ENCODE results near the gene UFSP1. TPM values are rescaled to one million over a fixed set of nuclear protein-coding genes. Genes with fewer than 3 reads are reported as not detected.
A peak's percentile ranks its signal among the peaks of the same experiment; 100 is the strongest.

UFSP1 gene
- total RNA-seq, 3 donors from 2014 or later (not counting 1 experiment from before 2014, with no cell fraction given): 1.0 to 1.9 (median 1.3) TPM

DNA sequence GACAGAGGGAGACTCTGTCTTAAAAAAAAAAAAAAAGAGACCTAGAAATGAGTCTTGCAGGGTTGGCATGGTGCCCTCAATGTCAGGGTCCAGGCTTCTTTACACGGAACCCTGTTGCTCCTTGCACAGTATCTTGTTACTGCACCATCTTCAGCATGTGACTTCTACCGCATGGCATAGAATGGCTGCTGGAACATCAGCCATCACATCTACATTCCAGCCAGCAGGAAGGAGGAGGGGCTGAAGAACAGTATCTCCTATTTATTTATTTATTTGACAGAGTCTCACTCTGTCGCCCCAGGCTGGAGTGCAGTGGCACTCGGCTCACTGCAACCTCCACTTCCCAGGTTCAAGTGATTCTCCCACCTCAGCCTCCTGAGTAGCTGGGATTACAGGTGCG, 9.9 kb upstream of the UFSP1 start:
- no peak for DNase-seq
- H3K4me3 Mint-ChIP-seq: no peak overlapping the region
- H3K27me3 Mint-ChIP-seq (ENCODE audit: low read depth in 2 of 2): peaks cover 28 to 33% of the 10 kb centered on the region in 2 donors
- intact Hi-C loops (cut with micrococcal nuclease): loop anchor here (5.0 kb wide), 1 partner anchor 178 kb away; no protein-coding TSS in a partner anchor
- TF ChIP-seq, protein P1, sequence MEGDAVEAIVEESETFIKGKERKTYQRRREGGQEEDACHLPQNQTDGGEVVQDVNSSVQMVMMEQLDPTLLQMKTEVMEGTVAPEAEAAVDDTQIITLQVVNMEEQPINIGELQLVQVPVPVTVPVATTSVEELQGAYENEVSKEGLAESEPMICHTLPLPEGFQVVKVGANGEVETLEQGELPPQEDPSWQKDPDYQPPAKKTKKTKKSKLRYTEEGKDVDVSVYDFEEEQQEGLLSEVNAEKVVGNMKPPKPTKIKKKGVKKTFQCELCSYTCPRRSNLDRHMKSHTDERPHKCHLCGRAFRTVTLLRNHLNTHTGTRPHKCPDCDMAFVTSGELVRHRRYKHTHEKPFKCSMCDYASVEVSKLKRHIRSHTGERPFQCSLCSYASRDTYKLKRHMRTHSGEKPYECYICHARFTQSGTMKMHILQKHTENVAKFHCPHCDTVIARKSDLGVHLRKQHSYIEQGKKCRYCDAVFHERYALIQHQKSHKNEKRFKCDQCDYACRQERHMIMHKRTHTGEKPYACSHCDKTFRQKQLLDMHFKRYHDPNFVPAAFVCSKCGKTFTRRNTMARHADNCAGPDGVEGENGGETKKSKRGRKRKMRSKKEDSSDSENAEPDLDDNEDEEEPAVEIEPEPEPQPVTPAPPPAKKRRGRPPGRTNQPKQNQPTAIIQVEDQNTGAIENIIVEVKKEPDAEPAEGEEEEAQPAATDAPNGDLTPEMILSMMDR (IDR thresholded peaks at IDR 0.05): no peak
- no peaks in the 10 kb centered on the region for H3K9me3 Mint-ChIP-seq
- no peaks in the 10 kb centered on the region for H3K36me3 Mint-ChIP-seq
- WGBS (ENCODE audit: insufficient coverage): 98% methylated on average over 4 of the region's 5 CpGs
- no peak for ATAC-seq
- no peak overlapping the region for H3K27ac Mint-ChIP-seq
- Histone ChIP-seq H3K4me1 (ENCODE audit: control insufficient read depth, insufficient read depth, low read length) (peaks cover 23% of the 10 kb centered on the region), H3K27me3 (ENCODE audit: control insufficient read depth, insufficient read depth, low read length) (peaks cover 22% of the 10 kb centered on the region), H3K9me3 (ENCODE audit: control insufficient read depth, insufficient read depth, low read length) (no peaks in the 10 kb centered on the region), H3K4me3 (ENCODE audit: low read length) (no peak overlapping the region), H3K27ac (ENCODE audit: low read length) (no peak overlapping the region), H3K36me3 (ENCODE audit: control insufficient read depth, insufficient read depth, low read length) (no peaks in the 10 kb centered on the region)
- peaks cover 6 to 8% of the 10 kb centered on the region in 2 donors for H3K4me1 Mint-ChIP-seq

GRCh38 chr7:100897772-100898454, 8.4 kb upstream of the UFSP1 start:
- no peak for DNase-seq
- Mint-ChIP-seq H3K36me3 (no peaks in the 10 kb centered on the region), H3K4me3 (peak overlapping the region; percentile 75), H3K27me3 (ENCODE audit: low read depth in 2 of 2) (peaks cover 30 to 41% of the 10 kb centered on the region in 2 donors), H3K9me3 (no peaks in the 10 kb centered on the region), H3K4me1 (peaks cover 6 to 8% of the 10 kb centered on the region in 2 donors), H3K27ac (no peak overlapping the region)
- Histone ChIP-seq H3K4me1 (ENCODE audit: control insufficient read depth, insufficient read depth, low read length) (peaks cover 23% of the 10 kb centered on the region), H3K27me3 (ENCODE audit: control insufficient read depth, insufficient read depth, low read length) (peaks cover 22% of the 10 kb centered on the region), H3K9me3 (ENCODE audit: control insufficient read depth, insufficient read depth, low read length) (no peaks in the 10 kb centered on the region), H3K4me3 (ENCODE audit: low read length) (no peak overlapping the region), H3K27ac (ENCODE audit: low read length) (no peak overlapping the region), H3K36me3 (ENCODE audit: control insufficient read depth, insufficient read depth, low read length) (no peaks in the 10 kb centered on the region)
- intact Hi-C loops (cut with micrococcal nuclease): loop anchor here (1.0 to 5.0 kb wide), 2 partner anchors 161 to 179 kb away; no protein-coding TSS in a partner anchor
- TF ChIP-seq, protein P1 (IDR thresholded peaks at IDR 0.05): no peak
- WGBS (ENCODE audit: insufficient coverage): 79% methylated on average over 12 of the region's 13 CpGs
- ATAC-seq: no peak

DNA sequence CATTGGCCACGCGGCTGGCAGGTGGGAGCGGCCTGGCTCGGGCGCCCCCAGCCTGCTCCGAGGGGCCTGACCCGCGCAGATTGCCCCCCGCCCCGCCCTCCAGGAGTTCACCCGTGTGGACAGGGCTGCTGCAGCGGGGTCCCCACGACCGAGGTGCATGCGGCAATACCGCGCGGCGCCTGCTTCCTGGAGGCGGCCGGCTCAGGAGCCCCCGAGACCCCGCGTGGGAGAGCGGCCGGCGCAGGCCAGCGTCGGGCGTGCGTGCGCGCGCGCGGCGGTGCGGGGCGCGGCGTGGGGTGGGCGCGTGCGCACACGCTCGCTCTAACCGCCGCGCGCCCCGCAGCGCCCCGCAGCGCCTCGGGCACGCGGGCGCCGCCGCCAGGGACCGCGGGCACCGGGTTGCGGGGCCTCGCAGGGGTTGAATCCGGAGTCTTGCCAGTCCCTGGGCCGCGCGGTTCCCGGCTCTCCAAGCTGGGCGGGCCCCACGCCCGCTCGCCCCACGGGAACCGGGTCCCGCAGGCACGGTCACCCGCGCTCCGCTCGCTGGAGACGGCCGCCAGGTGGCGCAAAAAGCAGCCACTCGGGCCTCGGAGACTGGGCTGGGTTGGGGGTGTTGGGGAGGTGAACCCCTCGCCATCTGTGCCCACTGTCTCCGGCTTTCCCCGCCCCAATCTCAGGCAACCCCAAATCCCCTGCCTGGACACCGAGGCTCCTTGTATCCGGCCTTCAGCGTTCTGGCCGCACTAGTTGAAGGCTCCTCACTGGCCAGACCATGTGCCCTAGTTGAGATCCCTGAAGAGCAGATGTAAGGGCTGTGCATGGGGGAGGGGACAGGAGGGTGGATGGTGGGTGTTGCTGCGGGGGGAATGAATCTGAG, 7.5 kb upstream of the UFSP1 start:
- no peaks in the 10 kb centered on the region for H3K9me3 ChIP-seq (ENCODE audit: control insufficient read depth, insufficient read depth, low read length)
- H3K27me3 ChIP-seq (ENCODE audit: control insufficient read depth, insufficient read depth, low read length): peaks cover 24% of the 10 kb centered on the region
- H3K4me1 ChIP-seq (ENCODE audit: control insufficient read depth, insufficient read depth, low read length): peaks cover 23% of the 10 kb centered on the region
- Mint-ChIP-seq H3K4me3 (peak overlapping the region; percentile 75), H3K27me3 (ENCODE audit: low read depth in 2 of 2) (peaks cover 36 to 50% of the 10 kb centered on the region in 2 donors), H3K36me3 (no peaks in the 10 kb centered on the region), H3K9me3 (no peaks in the 10 kb centered on the region), H3K4me1 (peaks cover 6 to 8% of the 10 kb centered on the region in 2 donors), H3K27ac (no peak overlapping the region)
- peak; percentile 32 to 57 (median 55) for ATAC-seq
- intact Hi-C loops (cut with micrococcal nuclease): loop anchor here (1.0 to 5.0 kb wide), 2 partner anchors 162 to 180 kb away; no protein-coding TSS in a partner anchor
- no peak overlapping the region for H3K27ac ChIP-seq (ENCODE audit: low read length)
- WGBS (ENCODE audit: insufficient coverage): 2% methylated on average over 93 of the region's 95 CpGs
- TF ChIP-seq, protein P1 (IDR thresholded peaks at IDR 0.05): peak; percentile 67
- peak; percentile 56 to 77 for DNase-seq
- H3K4me3 ChIP-seq (ENCODE audit: low read length): no peak overlapping the region
- H3K36me3 ChIP-seq (ENCODE audit: control insufficient read depth, insufficient read depth, low read length): no peaks in the 10 kb centered on the region
